Activated CD4-positive, CD25-positive, alpha-beta regulatory T cell treated with anti-CD3 and anti-CD28 coated beads, Interleukin-2, amount 50 U/mL, for 24 hours (primary cell): ENCODE results near the gene ANTKMT.

Experiments used
- ATAC-seq, 2 donors: fragments of 150-1000 bp; cut with Tn5 transposase; one replicate each; pipeline ENCODE4 v1.10.0; 2021; ENCODE audit warnings: mild to moderate bottlenecking in 1 of 2, moderate library complexity in 1 of 2

Gene ANTKMT, protein sequence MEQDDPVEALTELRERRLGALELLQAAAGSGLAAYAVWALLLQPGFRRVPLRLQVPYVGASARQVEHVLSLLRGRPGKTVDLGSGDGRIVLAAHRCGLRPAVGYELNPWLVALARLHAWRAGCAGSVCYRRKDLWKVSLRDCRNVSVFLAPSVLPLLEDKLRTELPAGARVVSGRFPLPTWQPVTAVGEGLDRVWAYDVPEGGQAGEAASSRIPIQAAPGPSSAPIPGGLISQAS

DNA sequence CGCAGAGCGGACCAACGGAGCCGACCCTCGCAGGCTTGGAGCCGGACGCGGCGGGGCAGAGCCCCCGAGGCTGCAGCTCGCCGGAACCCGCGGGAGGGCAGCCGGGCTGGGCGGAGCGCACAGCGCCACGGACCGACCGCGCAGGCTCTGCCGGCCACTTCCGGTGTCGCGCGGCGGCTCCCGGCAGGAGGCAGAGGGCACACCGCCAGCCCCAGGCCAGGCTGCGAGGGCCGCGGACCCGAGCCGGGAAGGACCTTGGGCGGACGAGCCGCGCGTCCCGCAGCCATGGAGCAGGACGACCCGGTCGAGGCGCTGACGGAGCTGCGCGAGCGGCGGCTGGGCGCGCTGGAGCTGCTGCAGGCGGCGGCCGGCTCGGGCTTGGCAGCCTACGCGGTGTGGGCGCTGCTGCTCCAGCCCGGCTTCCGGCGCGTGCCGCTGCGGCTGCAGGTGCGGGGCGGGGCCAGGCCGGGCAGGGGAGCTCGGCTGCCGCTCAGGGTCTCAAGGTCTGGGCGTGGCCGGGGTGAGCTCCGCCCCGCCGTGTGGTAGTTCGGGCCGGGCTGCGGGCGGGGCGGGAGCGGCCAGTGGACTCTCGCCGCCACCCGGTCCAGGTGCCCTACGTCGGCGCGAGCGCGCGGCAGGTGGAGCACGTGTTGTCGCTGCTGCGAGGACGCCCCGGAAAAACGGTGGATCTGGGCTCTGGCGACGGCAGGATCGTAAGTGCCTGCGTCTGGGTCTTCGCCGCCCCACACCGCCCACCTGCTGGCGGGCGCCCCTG, at the start of gene ANTKMT:
Gene ANTKMT, plus strand, starts transcription at position 157 of the 775 bp plus-strand sequence. Its CDS starts 129 bp downstream, at position 286.
- ATAC-seq: peak; percentile 82 to 83

DNA sequence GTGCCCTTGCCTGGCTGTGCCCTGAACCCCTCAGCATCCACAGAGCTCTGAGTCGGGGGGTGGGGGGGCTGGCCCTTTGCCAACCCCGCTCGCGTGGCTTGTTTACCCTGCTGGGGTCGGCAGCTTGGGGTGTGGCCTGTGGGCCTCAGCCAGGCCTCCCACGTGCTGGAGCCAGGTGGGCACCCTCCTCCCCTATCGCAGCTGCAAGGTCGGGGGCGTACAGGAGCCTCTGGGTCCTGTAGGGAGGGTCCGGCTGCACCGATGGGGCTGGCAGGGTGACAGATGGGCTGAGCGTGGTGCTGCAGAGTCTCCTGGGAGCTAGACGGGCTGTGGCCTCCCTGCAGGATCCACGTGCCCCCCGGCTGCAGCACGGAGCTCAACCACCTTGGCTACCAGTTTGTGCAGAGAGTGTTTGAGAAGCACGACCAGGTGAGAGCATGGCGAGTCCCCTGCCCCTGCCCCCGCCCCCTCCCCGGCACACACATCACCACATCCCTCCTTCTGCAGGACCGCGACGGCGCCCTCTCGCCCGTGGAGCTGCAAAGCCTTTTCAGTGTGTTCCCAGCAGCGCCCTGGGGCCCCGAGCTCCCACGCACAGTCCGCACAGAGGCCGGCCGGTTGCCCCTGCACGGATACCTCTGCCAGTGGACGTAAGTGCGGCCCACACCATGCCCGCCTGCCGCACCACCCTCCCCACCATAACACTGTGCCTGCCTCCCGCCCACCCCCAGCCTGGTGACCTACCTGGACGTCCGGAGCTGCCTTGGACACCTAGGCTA, 49.4 kb upstream of the ANTKMT start:
- no peak for ATAC-seq

DNA sequence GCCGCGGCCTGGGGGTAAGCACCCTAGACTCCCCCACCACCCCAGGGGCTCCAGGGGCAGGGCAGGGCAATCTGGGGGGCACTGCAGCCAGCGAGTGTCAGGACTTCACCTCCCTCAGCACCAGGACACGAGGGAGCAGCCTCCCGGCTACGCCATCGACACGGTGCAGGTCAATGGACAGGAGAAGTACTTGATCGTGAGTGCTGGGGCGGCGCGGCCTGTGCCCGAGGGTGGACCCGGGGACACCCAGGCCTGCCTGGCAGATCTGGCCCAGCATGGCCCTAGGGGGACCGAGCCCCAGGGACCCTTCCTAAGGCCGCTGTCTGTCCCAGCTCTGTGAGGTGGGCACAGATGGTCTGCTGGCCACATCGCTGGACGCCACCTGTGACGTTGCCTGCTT, 48.6 kb upstream of the ANTKMT start:
- ATAC-seq: no peak

DNA sequence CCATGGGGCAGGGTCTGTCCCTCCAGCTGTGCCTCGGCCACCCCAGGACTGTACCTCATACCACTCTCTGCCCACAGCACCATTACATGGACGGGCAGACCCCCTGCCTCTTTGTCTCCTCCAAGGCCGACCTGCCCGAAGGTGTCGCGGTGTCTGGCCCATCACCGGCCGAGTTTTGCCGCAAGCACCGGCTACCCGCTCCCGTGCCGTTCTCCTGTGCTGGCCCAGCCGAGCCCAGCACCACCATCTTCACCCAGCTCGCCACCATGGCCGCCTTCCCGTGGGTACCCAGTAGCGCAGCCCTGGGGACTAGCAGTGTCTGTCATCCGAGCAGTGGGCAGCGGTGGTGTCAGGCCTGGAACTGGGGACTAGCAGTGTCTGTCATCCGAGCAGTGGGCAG, 48.1 kb upstream of the ANTKMT start:
- ATAC-seq: no peak

DNA sequence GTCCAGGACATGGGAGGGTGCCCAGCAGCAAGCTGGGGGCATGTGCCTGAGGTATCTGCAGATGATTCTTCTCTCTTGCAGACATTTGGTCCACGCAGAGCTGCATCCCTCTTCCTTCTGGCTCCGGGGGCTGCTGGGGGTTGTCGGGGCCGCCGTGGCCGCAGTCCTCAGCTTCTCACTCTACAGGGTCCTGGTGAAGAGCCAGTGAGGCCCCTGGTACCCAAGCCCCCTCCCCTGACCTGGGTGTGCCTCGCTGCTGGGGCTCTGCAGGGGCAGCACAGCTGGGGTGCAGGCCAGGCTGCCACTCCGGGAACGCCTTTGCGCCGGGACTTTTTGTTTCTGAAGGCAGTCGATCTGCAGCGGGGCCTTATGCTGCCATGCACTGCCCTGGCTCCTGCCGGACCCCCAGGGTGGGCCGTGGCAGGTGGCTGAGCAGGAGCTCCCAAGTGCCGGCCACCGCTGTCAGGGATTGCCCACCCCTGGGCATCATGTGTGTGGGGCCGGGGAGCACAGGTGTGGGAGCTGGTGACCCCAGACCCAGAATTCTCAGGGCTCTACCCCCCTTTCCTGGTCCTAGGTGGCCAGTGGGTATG, 47.5 kb upstream of the ANTKMT start:
- ATAC-seq: no peak

DNA sequence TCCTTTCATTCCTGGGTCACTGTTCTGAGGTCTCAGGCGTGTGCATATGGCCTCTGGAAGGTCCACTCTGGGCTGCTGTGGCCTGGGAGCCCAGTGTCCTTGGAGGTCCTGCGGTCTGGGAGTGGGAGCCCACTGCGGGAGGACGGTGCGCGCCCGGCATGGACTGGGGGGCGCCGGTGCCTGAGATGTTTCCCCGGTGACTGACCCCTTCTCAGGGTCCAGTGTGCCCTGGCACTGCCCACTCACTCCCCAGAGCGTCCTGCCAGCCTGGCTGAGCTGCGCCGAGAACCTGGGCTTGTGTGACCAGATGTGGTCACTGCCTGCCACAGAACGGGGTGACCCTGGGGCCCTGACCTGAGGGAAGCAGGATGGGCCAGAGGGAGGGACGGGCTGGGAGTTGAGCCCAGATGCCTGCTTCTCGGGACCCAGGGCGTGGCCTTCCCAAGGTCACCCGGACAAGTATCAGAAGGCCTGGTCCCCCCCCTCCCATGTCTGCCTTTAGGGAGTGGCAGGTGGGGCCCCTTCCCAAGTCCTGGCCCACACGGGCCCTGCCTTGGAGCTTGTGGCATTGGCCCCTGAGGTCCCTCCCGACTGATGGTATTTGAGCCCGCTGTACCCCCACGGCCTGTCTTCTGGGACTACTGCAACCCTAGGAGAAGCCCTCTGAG, 46.6 kb upstream of the ANTKMT start:
- no peak for ATAC-seq

DNA sequence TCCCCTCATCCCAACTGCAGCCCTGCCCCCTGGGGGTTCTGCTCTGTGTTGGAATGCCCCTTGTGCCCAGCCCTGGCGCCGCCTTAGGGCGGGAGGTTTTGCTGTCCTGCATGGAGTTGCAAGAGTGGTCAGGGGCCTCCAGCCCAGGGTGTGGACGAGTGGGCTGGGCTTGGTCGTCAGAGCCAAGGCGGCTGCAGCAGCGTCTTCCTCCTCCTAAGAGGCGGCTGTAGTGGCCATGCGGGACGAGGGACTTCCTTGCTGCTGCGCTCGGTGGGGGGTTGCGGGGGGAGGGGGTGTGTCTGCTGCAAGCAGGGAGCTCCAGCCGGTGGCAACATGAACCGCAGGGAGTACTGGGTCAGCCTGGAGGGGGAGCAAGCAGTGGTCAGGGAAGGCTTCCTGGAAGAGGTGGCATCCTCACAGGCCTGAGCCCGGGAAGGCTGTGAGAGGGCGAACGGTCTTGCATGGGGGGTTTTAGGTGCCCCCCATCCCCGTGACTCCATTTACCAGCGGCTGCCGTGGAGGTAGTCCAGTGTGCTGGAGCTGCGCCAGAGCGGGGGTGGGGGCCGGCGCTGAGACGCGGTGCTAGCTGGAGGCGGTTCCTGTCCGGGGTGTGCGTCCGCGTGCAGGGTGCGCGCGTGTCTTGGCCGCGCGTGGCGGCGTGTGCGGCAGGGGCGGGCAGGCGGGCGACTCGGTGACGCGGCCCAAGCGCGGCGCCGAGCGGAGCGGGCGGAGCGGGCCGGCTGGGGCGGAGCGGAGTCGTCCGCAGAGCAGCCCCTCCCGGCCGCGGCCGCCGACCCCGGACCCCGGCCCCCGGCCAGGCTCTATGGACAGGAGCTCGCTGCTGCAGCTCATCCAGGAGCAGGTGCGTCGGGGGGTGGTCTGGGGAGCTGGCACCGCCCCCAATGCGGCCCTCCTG, 45.7 kb upstream of the ANTKMT start, which contains the start of gene RHBDL1:
Gene RHBDL1, plus strand, starts transcription at position 704 of the 916 bp plus-strand sequence. Its CDS starts 120 bp downstream, at position 824.
- ATAC-seq: no peak

DNA sequence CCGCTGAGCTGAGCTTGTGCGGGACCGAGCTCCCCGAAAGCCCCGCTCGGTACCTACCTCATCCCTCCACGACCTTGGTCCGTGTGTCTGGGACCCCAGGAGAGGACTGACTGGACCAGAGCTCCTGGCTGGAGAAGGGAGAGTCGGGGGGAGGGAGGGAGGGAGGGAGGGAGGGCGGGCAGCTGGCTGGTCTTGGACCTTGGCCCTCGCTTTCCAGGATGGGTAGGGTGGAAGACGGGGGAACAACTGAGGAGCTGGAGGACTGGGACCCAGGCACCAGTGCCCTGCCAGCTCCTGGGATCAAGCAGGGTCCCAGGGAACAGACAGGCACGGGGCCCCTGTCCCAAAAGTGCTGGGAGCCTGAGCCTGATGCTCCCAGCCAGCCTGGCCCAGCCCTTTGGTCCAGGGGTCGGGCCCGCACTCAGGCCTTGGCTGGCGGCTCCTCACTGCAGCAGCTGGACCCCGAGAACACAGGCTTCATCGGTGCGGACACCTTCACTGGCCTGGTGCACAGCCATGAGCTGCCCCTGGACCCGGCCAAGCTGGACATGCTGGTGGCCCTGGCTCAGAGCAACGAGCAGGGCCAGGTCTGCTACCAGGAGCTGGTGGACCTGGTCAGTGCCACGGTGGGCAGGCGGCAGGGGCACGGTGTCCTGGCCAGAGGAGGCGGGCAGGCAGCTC, 44.9 kb upstream of the ANTKMT start:
- ATAC-seq: no peak

DNA sequence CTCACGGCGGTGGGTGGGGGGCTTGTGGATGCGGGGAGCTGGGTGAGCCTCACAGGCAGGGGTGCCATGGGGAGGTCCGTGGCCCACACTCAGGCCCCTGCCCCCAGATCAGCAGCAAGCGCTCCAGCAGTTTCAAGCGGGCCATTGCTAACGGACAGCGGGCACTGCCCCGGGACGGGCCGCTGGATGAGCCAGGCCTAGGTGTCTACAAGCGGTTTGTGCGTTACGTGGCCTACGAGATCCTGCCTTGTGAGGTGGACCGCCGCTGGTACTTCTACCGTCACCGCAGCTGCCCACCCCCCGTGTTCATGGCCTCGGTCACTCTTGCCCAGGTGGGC, 44.4 kb upstream of the ANTKMT start:
- ATAC-seq: no peak

DNA sequence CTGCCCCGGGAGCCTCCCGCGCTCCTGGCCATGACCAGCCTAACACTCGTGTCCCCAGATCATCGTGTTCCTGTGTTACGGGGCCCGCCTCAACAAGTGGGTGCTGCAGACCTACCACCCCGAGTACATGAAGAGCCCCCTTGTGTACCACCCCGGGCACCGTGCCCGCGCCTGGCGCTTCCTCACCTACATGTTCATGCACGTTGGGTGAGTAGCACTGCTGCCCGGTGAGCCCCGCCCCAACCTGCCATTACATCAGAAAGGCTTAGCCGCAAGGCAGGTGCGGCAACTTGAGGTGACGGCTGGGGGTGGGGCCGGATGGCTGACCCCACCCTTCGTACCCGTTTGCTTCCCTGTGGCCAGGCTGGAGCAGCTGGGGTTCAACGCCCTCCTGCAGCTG, 44.0 kb upstream of the ANTKMT start:
- no peak for ATAC-seq

DNA sequence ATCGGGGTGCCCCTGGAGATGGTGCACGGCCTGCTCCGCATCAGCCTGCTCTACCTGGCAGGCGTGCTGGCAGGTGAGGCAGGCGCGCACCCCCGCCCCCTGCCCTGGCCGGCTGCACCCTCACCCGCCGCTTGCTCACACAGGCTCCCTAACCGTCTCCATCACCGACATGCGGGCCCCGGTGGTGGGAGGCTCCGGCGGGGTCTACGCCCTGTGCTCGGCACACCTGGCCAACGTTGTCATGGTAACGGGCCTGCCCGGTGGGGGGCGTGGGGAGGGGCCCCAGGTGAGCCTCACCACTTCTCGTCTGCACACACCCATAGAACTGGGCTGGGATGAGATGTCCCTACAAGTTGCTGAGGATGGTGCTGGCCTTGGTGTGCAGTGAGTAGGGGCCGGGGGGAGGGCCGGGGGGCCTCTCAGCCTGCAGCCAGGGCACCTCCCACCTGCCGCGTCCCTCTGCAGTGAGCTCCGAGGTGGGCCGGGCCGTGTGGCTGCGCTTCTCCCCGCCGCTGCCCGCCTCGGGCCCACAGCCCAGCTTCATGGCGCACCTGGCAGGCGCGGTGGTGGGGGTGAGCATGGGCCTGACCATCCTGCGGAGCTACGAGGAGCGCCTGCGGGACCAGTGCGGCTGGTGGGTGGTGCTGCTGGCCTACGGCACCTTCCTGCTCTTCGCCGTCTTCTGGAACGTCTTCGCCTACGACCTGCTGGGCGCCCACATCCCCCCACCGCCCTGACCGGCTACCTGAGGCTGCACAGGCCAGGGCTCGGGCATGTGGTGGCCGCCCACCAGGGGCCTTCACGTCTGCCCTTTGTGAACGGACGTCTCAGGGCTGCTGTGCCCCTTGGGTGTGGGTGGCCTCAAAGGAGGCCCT, 43.4 kb upstream of the ANTKMT start:
- no peak for ATAC-seq

DNA sequence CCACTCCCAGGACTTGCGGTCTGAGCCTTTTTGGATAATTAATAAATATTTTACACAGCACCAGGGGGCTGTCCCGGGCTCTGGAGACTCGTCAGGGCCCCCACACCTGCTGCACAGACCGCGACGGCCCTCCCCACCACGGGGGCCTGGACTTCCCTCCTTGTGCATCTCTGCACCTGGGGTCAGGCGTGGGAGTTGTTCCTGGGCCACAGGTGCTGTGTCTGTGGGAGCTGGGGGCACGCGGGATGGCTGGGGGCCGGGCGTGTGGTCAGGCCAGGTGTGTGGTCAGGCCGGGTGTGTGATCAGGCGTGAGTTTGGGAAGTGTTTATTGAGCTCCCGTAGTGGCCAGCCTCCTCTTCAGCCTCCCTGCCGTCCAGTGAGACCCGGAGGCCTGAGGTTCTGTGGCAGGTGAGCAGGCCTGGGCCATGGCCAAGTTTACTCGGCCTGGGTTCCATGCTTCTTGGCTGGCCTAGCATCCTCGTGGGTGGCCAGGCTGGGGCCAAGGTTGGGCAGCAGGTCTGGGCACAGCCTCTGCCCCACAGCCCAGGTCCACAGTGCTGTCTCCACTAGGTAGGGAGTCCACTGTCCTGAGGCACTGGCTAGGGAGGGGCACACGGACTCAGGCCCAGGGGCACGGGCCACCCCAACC, 42.6 kb upstream of the ANTKMT start:
- no peak for ATAC-seq

DNA sequence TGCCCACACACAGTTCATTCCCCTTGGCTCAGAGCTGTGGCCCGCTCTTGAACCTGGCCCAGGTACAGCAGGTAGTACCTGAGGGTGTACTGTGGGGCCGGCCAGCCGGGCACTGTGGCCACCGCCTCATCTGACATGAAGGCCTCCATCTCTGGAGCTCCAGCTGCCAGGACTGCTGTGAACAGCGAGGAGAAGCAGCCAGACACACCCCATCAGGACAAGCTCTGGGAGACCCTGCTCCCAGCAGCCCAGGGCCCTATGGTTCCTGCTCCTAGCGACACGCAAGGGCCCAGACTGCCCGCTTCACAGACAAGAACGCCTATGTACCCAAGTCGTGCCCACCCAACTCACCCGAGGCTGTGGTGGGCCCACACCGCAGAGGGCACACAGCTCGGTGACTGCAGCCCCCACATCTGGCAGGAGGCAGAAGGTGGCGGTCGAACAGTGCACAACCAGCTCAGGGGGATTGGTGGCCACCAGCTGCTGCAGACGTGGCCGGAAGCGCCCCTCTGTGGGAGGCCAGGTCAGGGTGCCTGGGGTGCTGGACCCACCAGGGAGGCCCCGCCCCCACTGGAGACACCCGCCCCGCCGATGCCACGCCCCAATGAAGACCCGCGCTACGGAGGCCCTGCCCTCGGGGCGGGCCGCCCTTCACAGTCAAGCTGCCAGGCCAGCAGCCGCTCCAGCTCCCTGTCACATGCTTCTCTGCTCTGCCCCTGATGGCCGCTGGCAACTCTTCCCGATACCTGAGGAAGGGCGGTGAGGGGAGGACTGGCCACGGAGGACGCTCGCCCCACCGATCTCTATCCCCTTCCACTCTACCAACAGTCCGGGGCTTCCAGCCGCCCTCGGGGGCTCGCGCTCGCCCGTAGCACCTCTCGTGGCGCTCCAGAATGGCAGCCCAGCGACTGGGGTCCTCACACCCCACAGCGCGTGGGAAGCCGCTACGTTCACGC, 41.8 kb upstream of the ANTKMT start:
- ATAC-seq: peak; percentile 5 to 6

DNA sequence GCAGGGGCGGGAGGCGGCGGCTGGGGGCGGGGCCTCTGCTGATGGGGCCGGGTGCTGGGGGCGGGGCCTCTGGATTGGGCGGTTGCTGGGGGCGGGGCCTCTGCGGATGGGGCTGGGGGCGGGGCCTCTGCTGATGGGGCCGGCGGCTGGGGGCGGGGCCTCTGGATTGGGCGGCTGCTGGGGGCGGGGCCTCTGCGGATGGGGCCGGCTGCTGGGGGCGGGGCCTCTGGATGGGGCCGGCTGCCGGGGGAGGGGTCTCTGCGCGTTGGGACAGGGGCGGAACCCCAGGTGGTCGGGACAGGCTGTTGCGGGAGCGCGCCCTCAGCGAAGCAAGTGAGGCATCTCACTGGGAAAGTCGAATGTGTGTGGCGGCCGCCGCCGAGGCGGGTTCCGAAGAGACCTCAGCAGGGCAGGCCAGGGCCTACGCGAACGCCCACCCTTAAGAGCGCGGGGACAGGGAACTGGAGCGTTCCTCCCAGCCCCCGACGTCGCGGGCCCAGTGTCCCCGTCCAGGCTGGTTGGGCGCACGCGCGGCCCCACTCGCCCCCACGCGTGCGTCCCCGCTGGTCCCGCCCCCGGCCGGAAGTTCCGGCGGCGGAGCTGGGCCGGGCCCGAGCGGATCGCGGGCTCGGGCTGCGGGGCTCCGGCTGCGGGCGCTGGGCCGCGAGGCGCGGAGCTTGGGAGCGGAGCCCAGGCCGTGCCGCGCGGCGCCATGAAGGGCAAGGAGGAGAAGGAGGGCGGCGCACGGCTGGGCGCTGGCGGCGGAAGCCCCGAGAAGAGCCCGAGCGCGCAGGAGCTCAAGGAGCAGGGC, 40.9 kb upstream of the ANTKMT start, which contains the start of gene STUB1:
Gene STUB1, plus strand, starts transcription at position 597 of the 811 bp plus-strand sequence. Its CDS starts 116 bp downstream, at position 713.
- peak; percentile 47 to 49 for ATAC-seq

DNA sequence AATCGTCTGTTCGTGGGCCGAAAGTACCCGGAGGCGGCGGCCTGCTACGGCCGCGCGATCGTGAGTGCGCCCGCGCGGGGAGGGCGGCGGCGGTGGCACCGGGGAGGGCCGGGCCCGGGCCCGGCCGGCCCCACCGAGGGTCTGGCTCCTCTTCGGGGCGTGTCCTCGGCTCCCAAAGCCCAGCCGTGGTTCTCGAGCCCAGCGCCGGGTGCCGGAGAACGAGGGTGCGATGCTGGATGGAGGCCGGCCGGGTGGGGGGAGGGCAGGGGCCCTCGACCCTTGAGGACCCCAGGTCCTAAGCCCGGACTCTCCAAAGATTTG, 40.4 kb upstream of the ANTKMT start:
- ATAC-seq: no peak

DNA sequence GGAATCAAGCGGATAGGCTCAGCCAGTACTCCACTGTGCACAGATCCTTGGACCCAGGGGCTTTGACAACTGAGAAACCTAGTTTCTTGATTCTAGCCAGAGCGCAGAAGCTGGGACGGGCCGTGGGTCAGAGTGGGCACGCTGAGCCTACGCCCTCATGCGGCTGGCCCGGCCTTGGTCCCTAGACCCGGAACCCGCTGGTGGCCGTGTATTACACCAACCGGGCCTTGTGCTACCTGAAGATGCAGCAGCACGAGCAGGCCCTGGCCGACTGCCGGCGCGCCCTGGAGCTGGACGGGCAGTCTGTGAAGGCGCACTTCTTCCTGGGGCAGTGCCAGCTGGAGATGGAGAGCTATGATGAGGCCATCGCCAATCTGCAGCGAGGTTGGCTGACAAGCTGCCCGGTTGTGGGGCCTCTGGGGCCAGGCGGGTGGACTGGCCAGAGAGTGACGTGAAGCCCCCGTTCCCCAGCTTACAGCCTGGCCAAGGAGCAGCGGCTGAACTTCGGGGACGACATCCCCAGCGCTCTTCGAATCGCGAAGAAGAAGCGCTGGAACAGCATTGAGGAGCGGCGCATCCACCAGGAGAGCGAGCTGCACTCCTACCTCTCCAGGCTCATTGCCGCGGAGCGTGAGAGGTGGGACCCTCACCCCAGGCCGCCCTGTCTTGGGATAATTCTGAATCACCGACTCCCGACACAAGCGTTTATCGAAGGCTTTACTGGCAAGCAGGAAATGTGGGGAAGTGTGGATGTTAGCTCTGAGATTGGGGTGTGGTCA, 39.8 kb upstream of the ANTKMT start:
- no peak for ATAC-seq
